Caki2 (cell line): ENCODE measurements around the gene RIMBP2. TPM values are rescaled to one million over a fixed set of nuclear protein-coding genes. Genes with fewer than 3 reads are reported as not detected.
A peak's percentile ranks its signal among the peaks of the same experiment; 100 is the strongest.

Source experiments
- DNase-seq: peaks from one replicate; pipeline ENCODE4 v3.0.0-alpha.2; 2015; ENCODE audit warnings: low read depth
- in situ Hi-C: cut with HindIII; loops from 2 replicates; pipeline ENCODE4 v1.10.0; 2016; ENCODE audit warnings: low sequenced_read_pairs, low pct_unique_long_range_greater_than_20kb, mixed read lengths
- total RNA-seq: library from RNA; depleted of rRNA; stranded (reverse); fragments of >200 nt; shearing (Covaris generic); gene quantifications from 2 replicates; pipeline ENCODE4 v1.2.3, GENCODE V29; 2014; ENCODE audit warnings: low replicate concordance

Gene RIMBP2
- total RNA-seq, 1 experiment from 2014 or later: not detected

GRCh38 chr12:130522244-130522834, 193.8 kb downstream of the RIMBP2 start:
- in situ Hi-C loops: no loop called here
- no peak for DNase-seq

DNA sequence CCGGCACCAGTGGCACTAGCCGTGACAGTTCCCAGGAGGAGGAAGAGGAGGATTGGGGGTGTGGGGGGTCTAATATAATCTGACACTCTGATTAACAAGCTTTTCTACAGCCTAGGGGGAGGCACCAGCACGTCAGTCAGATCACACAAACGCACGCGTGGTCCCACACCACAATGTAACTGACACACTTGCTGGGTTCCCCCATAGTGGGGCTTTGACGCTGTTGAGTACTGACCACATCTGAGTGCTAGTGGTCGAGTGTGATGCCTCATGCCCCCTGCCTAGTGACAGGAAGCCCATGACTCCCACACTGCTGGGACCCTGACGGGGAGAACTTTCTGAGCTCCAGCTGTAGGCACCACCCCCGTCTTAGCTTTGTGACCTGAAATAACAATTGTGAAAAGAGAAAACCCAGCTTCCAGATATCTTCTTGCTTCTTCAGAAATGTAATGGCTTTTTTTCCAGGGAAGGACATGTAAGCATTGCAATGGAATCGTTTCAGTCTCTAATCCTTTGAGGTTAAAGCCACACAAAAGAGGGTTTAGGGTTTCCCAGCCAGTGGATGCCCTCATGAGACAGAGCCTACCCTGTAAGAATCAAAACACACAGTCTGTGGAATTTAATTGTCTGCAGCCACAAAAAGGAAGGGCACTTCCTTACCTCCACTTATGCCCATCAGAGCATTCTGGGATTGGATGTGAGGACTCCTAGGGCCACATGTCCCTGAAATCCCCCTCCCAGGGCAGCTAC, 194.5 kb downstream of the RIMBP2 start:
- no peak for DNase-seq
- in situ Hi-C loops: no loop called here

DNA sequence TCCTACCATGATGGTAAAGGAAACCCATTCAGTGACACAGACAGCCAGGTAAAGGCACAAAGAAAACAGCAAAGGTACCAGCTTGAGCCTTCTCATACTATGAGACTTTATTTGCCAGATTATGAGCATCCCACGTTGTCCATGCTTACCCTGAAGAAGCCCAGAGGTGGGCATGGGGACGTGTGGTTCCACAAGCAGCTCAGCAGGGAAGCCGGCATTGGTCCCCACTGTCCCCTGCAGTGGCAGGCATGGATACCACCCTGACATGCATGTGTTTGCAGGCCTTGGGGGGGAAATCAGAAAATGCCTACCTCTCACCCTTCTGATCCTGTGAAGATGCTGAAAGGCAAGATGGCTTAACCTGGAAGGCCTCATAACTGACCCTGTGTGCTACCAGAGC, 195.3 kb downstream of the RIMBP2 start:
- in situ Hi-C loops: no loop called here
- DNase-seq: no peak

GRCh38 chr12:130517588-130517987, 198.5 kb downstream of the RIMBP2 start:
- no peak for DNase-seq
- in situ Hi-C loops: no loop called here

- DNase-seq: no peak
- in situ Hi-C loops: no loop called here
Observed at GRCh38 chr12:130514149-130514551, 201.9 kb downstream of the RIMBP2 start.

DNA sequence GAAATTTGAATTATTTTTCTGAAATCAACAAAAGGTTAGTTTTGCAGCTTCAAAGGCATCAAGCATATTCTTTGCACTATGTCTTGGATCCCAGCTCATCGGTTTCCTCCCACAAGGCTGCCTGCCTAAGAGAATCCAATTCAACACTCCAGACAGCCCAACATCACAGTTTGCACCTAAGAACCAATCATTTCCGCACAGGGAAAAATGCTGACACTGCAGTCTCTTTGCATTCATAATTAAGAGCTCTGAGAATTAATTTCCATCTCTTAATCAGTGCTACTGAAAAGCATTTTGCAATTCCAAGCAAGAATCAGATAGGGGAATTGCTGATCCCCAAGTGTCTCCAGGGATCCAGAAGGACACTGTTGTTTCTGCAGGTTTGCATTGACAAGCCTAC, 202.5 kb downstream of the RIMBP2 start:
- in situ Hi-C loops: no loop called here

GRCh38 chr12:130511285-130511684, 204.8 kb downstream of the RIMBP2 start:
- in situ Hi-C loops: no loop called here
- DNase-seq: no peak

More for the DNA sequence above, 202.5 kb downstream of the RIMBP2 start:
- no peak for DNase-seq

- no peak for DNase-seq
- in situ Hi-C loops: no loop called here
Observed at GRCh38 chr12:130509454-130509853, 206.6 kb downstream of the RIMBP2 start.

GRCh38 chr12:130508847-130509246, 207.3 kb downstream of the RIMBP2 start:
- in situ Hi-C loops: no loop called here

DNA sequence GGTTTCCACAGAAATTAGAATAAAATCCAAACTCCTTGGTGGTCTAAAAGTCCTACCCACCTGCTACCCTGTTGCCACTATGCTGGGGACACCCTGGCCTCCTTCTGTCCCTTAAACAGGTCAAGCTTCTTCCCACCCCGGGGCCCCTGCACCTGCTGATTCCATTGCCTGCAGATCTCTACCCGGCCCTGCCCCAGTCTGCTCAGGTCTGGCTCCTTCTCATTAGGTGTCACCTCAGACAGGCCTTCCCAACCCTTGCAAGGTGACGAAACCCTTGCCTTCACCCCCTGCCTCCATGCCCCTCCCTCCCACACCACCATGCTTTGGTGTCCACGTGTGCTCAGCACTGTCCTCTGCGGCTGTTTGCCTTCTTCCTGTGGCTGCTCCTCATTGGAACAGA, 207.8 kb downstream of the RIMBP2 start:
- no peak for DNase-seq
- in situ Hi-C loops: no loop called here

More at GRCh38 chr12:130508847-130509246, 207.3 kb downstream of the RIMBP2 start:
- no peak for DNase-seq

DNA sequence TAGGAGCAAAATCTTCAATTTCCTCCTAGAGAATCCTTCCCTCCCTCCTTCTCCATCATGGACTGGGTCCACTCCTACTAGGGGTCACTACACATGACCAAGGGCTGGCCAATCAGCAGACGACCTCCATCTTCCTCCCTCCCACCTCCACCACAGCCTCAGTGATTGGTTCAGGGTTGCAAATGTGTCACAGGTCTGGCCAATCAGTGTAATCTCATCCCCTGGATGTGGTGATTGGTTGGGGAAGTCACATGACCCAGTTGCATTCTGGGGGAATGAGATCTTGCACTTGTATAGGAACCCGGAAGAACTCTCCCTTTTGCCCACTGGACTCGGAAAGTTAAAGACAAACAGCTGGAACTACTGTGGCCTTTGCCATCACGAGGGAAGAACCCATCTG, 209.3 kb downstream of the RIMBP2 start:
- in situ Hi-C loops: no loop called here
- peak; percentile 45 for DNase-seq

DNA sequence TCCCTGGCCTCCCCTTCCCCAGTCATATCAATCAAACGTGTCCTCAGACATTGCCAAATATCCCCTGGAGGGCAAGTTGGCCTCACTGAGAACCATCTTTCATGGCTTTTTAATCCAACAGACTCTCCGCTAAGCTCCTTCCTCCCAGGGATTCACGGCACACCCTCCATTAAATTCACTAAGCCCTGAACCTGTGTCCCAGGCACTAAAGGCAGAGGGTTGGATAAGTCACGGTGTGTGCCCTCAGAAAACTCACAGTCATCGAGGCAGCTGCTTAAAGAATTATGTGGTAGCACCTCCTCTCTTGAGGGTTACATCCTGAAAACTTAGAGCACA, 211.3 kb downstream of the RIMBP2 start:
- in situ Hi-C loops: no loop called here
- DNase-seq: no peak

DNA sequence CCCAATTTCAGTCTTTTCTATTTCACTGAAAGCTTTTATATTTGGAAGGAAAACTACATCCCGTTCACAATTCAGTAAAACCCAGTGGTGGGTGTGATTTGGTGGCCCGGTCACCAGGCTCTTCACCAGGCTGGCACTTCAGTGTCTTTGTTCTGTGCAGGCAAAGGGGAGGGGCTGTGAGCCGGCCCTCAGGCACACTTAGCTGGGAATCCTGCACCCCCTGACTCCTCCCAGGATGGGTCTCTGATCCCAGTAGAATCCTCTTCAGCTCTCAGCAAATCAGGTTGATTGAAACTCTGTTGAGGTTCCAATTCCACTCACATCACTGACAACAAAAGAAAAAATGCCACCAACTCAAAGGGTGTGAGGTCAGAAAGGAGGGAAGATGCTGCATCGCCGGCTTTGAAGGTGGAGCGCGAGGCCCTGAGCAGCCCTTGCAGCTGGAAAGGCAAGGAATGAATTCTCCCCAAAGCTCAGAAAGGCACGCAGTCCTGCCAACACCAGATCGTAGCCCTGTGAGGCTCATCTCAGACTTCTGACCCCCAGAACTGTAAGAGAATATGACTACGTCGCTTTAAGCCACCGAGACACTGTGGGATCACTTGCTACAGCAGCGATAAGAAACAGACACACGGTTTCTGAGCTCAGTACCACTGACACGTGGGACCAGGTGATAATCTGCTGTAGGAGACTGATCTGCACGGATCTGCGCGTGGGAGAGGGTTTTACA, 211.8 kb downstream of the RIMBP2 start:
- in situ Hi-C loops: no loop called here
- DNase-seq: no peak

DNA sequence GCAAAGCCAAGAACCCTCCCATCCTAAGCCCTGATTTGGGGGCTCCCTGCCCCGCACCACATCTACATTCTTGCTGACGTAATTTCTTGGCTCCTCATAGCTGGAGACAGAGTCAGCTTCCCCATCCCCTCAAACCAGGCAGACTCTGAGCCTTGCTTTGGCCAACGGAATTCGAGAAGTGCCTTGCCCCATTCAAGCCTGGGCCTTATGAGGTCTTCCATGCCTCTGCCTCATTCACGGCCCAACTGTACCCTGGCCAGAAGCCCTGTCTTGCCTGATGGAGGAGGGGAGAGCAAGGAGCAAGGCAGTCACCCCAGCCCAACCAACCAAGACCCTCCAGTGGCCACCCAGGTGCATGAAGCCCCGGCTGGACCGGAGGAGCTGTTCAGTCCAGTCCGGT, 214.3 kb downstream of the RIMBP2 start:
- no peak for DNase-seq
- in situ Hi-C loops: no loop called here

GRCh38 chr12:130500835-130501330, 215.2 kb downstream of the RIMBP2 start:
- in situ Hi-C loops: no loop called here
- no peak for DNase-seq

DNA sequence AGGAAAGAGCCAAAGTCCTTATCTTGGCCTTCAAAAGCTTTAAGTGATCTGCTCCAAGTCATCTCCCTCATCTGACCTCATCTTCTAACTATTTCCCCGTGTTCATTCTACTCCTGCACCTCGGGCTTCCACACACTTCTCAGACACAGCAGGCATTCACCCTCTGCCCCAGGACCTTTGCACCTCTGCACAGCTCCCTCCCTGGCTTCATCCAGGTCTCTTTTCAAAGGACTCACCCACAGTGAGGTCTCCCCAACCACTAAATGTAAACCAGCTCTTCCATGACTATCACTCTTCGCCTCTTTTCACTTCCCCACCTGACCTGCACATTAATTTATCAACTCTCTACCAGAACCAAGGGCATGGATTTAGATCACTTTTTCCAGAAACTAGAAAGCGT, 216.6 kb downstream of the RIMBP2 start:
- in situ Hi-C loops: no loop called here
- DNase-seq: no peak

- in situ Hi-C loops: no loop called here
- no peak for DNase-seq
Observed at GRCh38 chr12:130498589-130499385, 217.3 kb downstream of the RIMBP2 start.

- DNase-seq: no peak
- in situ Hi-C loops: no loop called here
Observed at GRCh38 chr12:130497991-130498390, 218.1 kb downstream of the RIMBP2 start.

DNA sequence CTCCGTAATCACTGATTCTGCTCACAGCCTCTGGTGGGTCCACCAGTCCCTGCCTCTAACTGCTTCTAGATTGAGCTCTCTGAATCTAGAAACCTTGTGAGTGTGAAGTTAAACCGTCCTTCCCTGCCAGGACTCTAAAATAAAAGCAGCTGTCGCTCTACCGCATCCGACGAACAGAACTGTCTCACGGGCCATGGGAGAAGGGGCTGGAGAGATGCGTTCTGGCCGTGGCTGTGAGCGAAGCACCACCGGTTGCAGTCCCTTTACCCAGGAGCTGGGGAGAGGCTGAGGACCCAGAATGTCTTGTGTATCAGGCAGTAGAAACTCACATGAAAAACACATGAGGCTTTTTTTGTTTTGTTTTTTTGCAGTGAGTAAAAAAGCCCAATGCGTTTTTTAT, 218.8 kb downstream of the RIMBP2 start:
- in situ Hi-C loops: no loop called here
- DNase-seq: no peak
